ENCODE results near the gene SLC22A16. TPM values are rescaled to one million over a fixed set of nuclear protein-coding genes. Genes with fewer than 3 reads are reported as not detected.

The SLC22A16 gene
- total and polyA plus RNA-seq, 2 of the 13 experiments (the other 11 are each of a cell fraction or from before 2014, with no cell fraction given) = 0.04 TPM; not detected in 1

GRCh38 chr6:110398778-110399177, 77.6 kb downstream of the SLC22A16 start (continued):
- TF ChIP-seq ZHX2 (IDR thresholded peaks at IDR 0.05; ENCODE audit: low read depth) (no peak), ZHX2 (CRISPR knock-in tag; IDR thresholded peaks at IDR 0.05; ENCODE audit: borderline replicate concordance) (no peak), ZBTB10 (CRISPR knock-in tag; IDR thresholded peaks at IDR 0.05; ENCODE audit: borderline replicate concordance) (no peak), ONECUT2 (CRISPR knock-in tag; IDR thresholded peaks at IDR 0.05) (no peak), PCBP1 (IDR thresholded peaks at IDR 0.05; ENCODE audit: borderline replicate concordance, low read depth, low read length) (no peak), CBX5 (CRISPR knock-in tag; IDR thresholded peaks at IDR 0.05; ENCODE audit: borderline replicate concordance) (no peak), PRPF4 (IDR thresholded peaks at IDR 0.05; ENCODE audit: low read depth, low read length, poor library complexity, severe bottlenecking) (no peak), REST (IDR thresholded peaks at IDR 0.05; ENCODE audit: borderline replicate concordance in 1 of 2, low read depth in 1 of 2, low read length in 2 of 2) (no peak), NR2F1 (CRISPR knock-in tag; IDR thresholded peaks at IDR 0.05) (no peak), NFAT5 (CRISPR knock-in tag; IDR thresholded peaks at IDR 0.05) (no peak)

Data from HepG2 (cell line).